Activated T-cell treated with anti-CD3 and anti-CD28 coated beads for 24 hours (primary cell): ENCODE measurements around the gene C1QTNF8.

Experiments used
- DNase-seq: peaks from one replicate; pipeline ENCODE4 v3.0.0-alpha.2; 2020; ENCODE audit warnings: low read depth

The C1QTNF8 gene

DNA sequence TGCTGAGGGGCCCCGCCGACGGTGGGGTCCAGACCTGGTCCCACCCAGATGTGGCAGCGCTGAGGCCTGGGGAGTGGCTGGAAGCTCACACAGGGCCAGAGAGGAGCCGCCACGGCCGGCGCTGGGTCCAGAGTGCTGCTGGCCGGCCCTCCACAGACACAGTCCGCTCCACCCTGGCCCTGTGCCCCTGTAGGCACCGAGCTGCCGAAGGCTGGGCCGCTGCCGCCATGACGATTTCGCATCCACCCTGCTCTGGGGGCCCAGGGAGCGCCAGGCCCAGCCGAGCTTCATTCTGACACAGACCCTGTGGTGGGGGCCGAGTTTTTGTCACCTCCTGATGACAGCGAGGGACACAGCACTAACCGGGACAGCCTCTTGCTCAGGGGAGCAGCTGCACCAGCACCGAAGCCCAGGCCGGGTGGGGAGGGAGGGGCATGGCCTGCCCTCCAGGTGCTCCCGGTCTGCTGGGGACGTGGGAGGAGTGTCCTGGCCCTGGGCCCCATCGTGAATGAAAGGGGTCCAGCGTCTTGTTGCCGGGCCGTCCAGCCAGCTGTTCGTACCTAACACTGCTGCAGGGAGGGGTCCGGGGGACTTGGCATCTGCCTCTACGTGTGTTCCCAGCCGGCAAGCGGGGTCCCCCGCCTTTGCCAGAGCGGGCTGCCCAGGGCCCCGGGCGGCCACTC is 50.6 kb downstream of the C1QTNF8 start:
- DNase-seq = no peak

DNA sequence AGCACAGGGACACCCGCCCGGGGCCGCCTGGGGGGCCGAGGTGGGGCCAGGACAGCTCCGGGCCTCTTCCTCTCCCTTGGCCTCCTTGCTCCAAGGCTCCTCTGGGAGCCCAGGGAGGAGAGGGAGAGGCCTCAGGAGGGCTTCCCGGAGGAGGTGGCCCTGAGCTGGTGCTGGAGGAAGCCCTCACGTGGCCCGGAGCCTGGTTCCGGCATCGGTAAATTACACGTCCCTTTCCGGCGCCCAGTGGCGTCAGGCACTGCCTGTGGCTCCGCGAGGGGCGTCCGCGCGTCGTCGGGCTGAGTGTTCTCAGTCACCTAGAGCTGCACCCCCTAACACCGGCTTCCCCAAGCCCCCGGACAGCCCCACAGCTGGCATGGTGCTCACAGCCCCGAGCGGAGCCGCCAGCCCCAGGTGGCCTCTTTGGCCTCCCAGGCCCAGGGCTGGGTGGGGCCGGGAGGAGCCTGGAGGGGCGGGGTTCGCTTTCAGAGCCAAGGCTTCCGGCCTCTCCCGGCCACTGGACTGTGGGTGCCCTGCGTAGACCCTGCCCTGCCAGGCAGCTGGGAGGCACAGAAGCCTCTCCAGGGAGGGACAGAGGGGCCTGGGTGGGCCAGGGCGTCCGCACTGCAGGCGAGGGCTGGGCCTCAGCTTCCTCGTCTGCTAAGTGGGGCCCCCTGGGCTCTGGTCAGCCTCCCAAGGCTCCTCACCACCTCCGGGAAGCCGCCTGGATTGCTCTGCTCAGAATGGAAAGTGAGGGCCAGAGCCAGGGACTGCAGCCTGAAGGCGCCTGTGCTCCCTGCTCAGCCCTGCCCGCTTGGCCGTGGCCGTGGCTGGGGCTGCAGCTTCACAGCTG is 51.4 kb downstream of the C1QTNF8 start:
- DNase-seq = no peak

- DNase-seq = no peak
Measured at GRCh38 chr16:1043881-1044451, 52.1 kb downstream of the C1QTNF8 start.

DNA sequence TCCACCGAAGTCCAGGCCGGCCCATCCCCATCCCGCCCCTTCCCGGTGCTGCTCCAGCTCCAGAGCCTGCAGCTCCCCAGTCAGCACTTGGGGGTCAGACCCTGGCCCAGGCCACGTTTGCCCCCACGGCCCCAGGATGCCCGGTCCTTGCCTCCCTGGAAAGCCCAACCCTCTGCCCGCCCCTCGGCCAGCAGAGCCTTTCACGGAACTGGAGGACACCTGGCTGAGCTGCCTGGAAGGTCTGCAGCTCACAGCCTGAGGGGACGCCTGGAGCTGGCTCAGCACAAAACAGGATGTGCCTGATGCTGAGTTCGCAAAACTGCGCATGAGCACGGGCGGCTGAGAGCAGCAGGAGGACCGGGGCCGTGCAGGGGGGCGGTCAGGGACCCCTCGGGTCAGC is 53.2 kb downstream of the C1QTNF8 start:
- DNase-seq = no peak

GRCh38 chr16:1042049-1042744 is 53.8 kb downstream of the C1QTNF8 start:
- DNase-seq = no peak

- DNase-seq = no peak
Measured at GRCh38 chr16:1040346-1040745, 55.7 kb downstream of the C1QTNF8 start.

DNA sequence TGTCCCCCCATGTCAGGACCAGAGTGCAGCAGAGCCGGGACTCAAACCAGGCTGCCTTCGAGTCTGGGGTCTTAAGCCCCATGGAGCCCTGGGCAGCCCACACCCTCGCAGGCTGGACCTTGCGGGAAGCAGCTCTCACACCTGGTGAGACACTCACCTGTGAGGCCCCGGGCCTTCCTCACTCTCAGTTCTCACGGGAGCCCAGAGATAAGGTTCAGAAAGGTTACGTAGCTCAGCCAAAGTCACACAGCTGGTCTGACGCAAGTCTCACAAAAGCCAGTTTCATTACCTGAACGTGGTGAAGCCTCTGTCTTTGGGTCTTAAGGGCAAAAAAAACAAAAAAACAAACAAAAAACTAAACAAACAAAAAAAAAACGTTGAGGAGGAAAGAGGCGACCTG is 56.3 kb downstream of the C1QTNF8 start:
- no peak for DNase-seq

DNA sequence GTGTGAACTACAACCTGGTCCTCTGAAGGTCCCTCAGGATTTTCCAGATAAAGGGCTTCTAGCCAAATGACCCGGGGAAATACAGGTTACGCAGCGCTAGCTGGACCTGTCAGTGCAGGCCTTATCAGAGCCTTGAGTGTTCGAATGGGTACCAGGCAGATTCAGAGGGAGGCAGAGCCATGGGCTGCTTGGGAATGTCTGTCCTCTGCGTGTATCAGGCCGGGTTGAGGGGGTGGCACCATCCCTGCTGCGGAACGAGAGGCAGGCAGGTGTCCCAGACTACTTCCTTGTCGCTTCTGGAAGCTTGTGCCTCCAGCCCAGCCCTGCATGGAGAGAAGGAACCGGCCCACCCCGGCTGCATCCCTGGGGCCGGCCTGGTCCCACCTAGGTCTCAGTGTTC is 57.1 kb downstream of the C1QTNF8 start:
- no peak for DNase-seq
